GM12892 (cell line): ENCODE results near the gene PTPRN2.

ENCODE experiments used
- POLR2A ChIP-seq: IDR thresholded peaks from 2 replicates; pipeline ENCODE4 v1.6.1; 2011; ENCODE audit warnings: low read depth, low read length, control low read depth
- POLR2AphosphoS5 ChIP-seq: IDR thresholded peaks from 2 replicates; pipeline ENCODE4 v1.6.1; 2011; ENCODE audit warnings: low read depth, low read length, control low read depth
- TAF1 ChIP-seq: IDR thresholded peaks from 2 replicates; pipeline ENCODE4 v1.6.1; 2011; ENCODE audit warnings: low read depth, mild to moderate bottlenecking, control low read depth, low read length, borderline replicate concordance

DNA sequence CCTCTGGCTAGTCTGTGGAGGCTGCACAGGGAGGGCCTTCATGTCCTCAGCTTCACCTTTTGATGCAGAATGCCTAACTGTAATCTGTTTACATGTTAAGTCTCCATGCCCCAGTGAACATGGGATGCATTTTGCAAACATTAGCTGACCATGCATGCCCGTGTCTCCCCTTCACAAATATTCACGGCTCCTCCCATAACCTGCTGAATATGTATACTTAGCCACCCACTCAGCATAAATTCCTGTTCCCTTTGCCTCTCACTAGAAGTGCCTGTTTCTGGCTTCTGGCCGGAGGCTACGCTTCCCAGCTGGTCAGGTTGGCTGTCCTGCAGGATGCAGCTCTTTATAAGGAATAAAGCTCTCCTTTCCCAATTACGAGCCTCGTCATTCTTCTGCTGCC lies 698.1 kb downstream of the PTPRN2 start:
- TF ChIP-seq POLR2AphosphoS5, result no peak
- no peak for TF ChIP-seq TAF1
- TF ChIP-seq POLR2A, result no peak
